ENCODE results near the gene ZNF26.
A peak's percentile ranks its signal among the peaks of the same experiment; 100 is the strongest.
"Not testable (repeated sequence)": the region's sequence is repeated elsewhere in the genome, so short reads cannot be mapped to it uniquely, and the experiment has no call there.

Gene ZNF26

DNA sequence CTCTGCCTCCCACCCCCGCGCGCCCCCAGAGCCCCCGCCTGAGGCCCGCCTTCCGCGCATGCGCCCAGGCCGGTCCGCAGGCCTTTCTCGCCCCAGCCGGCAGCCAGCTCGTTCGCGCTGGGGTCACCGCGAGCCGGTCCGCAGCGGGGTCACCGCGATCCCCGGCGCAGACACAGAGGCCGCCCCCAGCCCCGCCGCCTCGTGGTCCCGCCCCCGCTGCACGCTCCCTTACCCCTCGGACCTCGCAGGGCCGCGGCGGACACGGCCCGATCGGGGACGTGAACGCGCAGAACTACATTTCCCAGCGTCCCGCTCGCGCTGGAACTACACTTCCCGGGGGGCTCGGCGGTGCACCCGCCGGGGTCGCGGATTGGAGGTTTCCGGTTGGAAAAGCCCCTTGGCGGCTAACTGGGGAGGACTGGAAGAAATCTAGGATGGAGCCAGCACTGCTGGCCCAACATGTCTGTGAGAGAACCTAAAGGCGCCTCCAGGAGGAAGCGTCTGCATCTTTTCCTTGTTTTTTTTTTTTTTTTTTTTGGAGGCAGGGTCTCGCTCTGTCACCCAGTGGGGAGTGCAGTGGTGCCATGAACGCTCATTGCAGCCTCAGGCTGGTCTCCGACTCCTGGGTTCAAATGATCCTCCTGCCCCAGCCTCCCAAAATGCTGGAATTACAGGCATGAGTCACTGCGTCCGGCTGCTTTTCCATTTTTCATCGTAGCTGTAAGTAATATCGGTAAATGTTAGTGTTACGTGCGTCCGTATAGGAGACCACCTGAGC is 30.0 kb upstream of the ZNF26 start, which contains the start of gene ZNF605:
Gene ZNF605, minus strand, starts transcription at position 296 of the 778 bp plus-strand sequence. CDS start 10,671 bp downstream, outside the sequence.
- peak; percentile 86 for DNase-seq

DNA sequence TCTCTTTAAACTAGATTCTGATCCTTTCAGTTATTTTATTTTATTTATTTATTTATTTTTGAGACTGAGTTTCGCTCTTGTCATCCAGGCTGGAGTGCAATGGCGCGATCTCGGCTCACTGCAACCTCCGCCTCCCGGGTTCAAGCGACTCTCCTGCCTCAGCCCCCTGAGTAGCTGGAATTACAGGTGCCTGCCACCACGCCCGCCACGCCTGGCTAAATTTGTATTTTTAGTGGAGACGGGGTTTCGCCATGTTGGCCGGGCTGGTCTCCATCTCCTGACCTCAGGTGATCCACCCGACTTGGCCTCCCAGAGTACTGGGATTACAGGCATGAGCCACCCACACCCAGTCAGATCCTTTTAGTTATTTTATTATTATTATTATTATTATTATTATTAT is 24.4 kb upstream of the ZNF26 start:
- not testable (repeated sequence) for DNase-seq

DNA sequence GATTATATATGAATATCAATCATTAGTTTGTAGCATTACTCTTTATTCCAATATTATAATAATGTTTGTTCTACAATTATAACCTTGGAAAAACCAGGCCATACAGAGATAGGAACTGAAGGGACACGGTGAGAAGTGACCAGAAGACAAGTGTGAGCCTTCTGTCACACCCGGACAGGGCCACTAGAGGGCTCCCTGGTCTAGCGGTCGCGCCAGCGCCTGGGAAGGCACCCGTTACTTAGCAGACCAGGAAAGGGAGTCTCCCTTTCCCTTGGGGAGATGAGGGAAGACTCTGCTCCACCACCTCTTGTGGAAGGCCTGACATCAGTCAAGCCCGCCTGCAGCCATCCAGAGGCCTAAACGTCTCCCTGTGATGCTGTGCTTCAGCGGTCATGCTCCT is 22.2 kb upstream of the ZNF26 start:
- not testable (repeated sequence) for DNase-seq

DNA sequence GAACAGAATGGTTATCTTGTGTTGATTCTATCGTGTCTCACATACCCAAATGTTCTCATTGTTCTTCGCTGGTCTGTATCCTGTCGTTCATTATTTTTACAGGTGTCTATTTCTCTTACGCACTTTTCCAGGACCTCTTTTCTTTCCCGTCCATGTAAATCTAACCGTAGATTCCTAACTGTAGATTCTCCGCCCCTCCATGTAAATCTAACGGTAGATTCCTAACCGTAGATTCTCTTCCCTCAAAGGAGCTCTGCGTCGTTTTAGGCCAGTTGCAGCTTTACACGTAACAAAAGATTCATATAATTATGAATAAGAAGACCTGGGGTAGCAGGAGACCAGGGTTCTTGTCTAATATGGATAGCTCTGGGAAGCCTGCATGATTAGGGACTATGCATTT is 20.4 kb upstream of the ZNF26 start:
- no peak for DNase-seq

- no peak for DNase-seq
Observed at GRCh38 chr12:132966676-132967415, 19.3 kb upstream of the ZNF26 start.

GRCh38 chr12:132967736-132968135 is 18.4 kb upstream of the ZNF26 start:
- DNase-seq, result no peak

DNA sequence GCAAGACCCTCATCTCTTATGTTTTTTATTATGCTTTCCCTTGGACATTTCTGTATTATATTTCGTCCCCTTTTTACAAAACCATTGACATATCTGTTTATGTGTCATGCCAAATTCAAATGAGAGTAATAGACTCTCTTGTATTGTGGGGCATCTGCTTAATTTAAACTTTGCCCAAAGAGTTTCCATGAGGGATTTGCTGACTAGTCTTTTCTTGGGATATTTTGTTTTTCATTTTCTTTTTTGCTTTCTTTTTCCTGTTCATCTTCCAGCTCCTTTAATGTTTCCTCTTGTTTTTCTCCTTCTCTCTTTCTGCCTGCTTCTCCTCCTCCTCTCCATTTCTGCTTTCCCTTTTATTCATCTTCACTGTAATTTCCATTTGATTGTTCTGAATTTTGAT is 13.8 kb upstream of the ZNF26 start:
- DNase-seq, result no peak

DNA sequence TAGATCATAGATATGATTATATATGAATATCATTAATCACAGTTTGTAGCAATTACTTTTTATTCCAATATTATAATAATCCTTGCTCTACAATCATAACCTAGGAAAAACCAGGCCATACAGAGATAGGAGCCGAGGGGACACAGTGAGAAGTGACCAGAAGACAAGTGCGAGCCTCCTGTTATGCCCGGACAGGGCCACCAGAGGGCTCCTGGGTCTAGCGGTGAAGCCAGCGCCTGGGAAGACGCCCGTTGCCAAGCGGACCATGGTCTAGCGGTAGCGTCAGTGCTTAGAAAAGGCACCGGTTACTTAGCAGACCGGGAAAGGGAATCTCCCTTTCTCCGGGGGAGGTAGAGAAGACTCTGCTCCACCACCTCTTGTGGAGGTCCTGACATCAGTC is 9.3 kb upstream of the ZNF26 start:
- DNase-seq, result not testable (repeated sequence)

GRCh38 chr12:132986885-132987225 is 688 bp downstream of the ZNF26 start:
- no peak for DNase-seq

GRCh38 chr12:132998741-132999140 is 12.6 kb downstream of the ZNF26 start:
- DNase-seq, result no peak

DNA sequence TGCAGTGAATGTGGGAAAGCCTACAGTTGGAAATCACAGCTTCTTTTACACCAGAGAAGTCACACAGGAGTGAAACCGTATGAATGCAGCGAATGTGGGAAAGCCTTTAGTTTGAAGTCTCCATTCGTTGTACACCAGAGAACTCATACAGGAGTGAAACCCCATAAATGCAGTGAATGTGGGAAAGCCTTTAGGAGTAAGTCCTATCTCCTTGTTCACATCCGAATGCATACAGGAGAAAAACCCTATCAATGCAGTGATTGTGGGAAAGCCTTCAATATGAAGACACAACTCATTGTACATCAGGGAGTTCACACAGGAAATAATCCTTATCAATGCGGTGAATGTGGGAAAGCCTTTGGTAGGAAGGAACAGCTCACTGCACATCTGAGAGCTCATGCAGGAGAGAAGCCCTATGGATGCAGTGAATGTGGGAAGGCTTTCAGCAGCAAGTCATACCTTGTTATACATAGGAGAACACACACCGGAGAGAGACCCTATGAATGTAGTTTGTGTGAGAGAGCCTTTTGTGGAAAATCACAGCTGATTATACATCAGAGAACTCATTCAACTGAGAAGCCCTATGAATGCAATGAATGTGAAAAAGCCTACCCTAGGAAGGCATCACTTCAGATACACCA is 24.6 kb downstream of the ZNF26 start:
- no peak for DNase-seq

DNA sequence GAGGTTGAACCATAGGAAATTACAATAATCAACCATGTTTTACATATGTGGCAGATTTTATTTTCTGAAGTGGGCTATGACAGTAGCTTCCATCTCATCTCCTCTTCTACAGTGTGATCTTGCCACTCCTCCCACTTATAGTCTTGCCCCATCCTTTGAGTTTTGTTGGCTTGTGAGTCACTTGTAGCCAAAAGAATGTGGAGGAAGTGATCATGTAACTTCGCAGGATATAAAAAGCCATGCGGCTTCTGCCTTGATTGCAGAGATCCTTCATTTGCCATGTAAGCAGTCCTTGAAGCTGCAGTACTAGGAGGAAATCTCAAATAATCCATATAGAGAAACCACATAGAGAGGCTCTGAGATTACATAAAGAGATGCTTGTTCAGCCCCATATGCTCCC is 37.4 kb downstream of the ZNF26 start:
- no peak for DNase-seq

- DNase-seq, result no peak
Observed at GRCh38 chr12:133026996-133027395, 40.8 kb downstream of the ZNF26 start.

- DNase-seq, result peak; percentile 98
Observed at GRCh38 chr12:133037207-133038005, 51.2 kb downstream of the ZNF26 start, which contains the start of gene ZNF84. Gene ZNF84, plus strand, starts transcription at chr12:133037509. Its CDS starts 3,959 bp downstream, at chr12:133041468.

DNA sequence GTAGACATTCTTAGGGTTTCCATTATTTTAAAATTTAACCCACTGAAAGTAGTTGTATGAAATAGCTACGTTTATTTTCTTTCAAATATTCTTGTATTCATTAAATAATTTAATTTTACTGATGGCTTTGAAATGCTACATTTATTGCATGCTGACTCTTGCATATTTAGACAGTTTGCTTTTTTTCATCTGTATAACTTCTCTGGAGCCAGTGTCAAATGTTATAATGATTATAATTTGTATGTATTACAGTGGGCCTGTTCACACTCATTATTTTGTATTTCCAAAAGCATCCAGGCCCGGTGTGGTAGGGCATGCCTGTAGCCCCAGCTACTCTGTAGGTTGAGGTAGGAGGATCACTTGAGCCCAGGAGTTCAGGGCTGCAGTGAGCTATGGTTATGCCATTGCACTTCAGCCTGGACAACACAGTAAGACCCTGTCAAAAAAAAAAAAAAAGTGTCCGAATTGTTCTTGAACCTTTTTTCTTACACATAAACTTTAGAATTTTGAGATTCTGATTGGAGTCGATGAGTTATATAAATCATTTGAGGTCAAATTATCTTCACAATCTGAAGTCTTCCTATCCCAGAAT is 52.0 kb downstream of the ZNF26 start:
- no peak for DNase-seq

GRCh38 chr12:133046698-133047097 is 60.5 kb downstream of the ZNF26 start:
- DNase-seq, result no peak

GRCh38 chr12:133057446-133057845 is 71.3 kb downstream of the ZNF26 start:
- no peak for DNase-seq

GRCh38 chr12:133058203-133059113 is 72.3 kb downstream of the ZNF26 start:
- DNase-seq, result no peak

- DNase-seq, result no peak
Observed at GRCh38 chr12:133061954-133062353, 75.8 kb downstream of the ZNF26 start.

GRCh38 chr12:133063556-133063955 is 77.4 kb downstream of the ZNF26 start:
- DNase-seq, result no peak

DNA sequence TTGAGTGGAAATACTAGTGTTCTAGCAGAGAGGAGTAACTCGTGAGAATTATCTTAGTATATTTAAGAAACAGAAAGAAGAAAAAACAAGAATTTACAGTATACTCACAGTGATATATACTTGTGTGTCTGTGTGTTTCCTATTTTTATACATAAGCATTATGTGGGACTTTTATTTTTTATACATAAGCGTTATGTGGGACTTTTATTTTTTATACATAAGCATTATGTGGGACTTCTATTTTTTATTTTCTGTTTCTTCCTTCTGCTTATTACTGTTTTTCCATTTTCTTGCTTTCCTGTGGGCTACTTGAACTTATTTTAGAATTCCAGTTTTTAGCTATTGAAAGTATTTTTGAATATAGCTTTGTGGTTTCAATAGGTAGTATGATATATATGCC is 87.7 kb downstream of the ZNF26 start:
- DNase-seq, result no peak
